IPS-18c (cell line): ENCODE data around the gene HERC2.
"Not testable (repeated sequence)": the region's sequence is repeated elsewhere in the genome, so short reads cannot be mapped to it uniquely, and the experiment has no call there.

Experiments
- H3K4me3 ChIP-seq: 2 replicates; pipeline ENCODE4 v1.7.0; 2013; ENCODE audit warnings: low read depth, mild to moderate bottlenecking, low read length, moderate library complexity; ENCODE audit not compliant: insufficient read depth
- H3K9me3 ChIP-seq: one replicate; pipeline ENCODE4 v1.6.1; 2013; ENCODE audit warnings: mild to moderate bottlenecking, low read length, moderate library complexity; ENCODE audit not compliant: control insufficient read depth, insufficient read depth

Gene HERC2

GRCh38 chr15:28165791-28166190 is 156.2 kb downstream of the HERC2 start:
- Histone ChIP-seq H3K9me3 (peaks cover 5% of the 10 kb centered on the region), H3K4me3 (no peak overlapping the region)

- Histone ChIP-seq H3K9me3 (peaks cover 5% of the 10 kb centered on the region), H3K4me3 (no peak overlapping the region)
Observed at GRCh38 chr15:28164876-28165275, 157.1 kb downstream of the HERC2 start.

- Histone ChIP-seq H3K9me3 (no peaks in the 10 kb centered on the region), H3K4me3 (no peak overlapping the region)
Observed at GRCh38 chr15:28154283-28154682, 167.7 kb downstream of the HERC2 start.

- H3K9me3 ChIP-seq: no peaks in the 10 kb centered on the region
- H3K4me3 ChIP-seq: no peak overlapping the region
Observed at GRCh38 chr15:28153492-28154119, 168.4 kb downstream of the HERC2 start.

GRCh38 chr15:28152538-28152923 is 169.4 kb downstream of the HERC2 start:
- H3K4me3 ChIP-seq, H3K9me3 ChIP-seq: not testable (repeated sequence)

- H3K4me3 ChIP-seq: not testable (repeated sequence)
Observed at GRCh38 chr15:28151864-28152537, 170.0 kb downstream of the HERC2 start.

GRCh38 chr15:28147801-28148200 is 174.2 kb downstream of the HERC2 start:
- Histone ChIP-seq H3K4me3 (no peak overlapping the region), H3K9me3 (no peaks in the 10 kb centered on the region)

More at GRCh38 chr15:28151864-28152537, 170.0 kb downstream of the HERC2 start:
- H3K9me3 ChIP-seq: not testable (repeated sequence)

- H3K9me3 ChIP-seq, H3K4me3 ChIP-seq: not testable (repeated sequence)
Observed at GRCh38 chr15:28145419-28145818, 176.6 kb downstream of the HERC2 start.

GRCh38 chr15:28140062-28140461 is 181.9 kb downstream of the HERC2 start:
- H3K4me3 ChIP-seq: no peak overlapping the region
- H3K9me3 ChIP-seq: no peaks in the 10 kb centered on the region

GRCh38 chr15:28137408-28138039 is 184.5 kb downstream of the HERC2 start:
- not testable (repeated sequence) for H3K9me3 ChIP-seq, H3K4me3 ChIP-seq

- not testable (repeated sequence) for H3K9me3 ChIP-seq, H3K4me3 ChIP-seq
Observed at GRCh38 chr15:28136236-28136904, 185.6 kb downstream of the HERC2 start.

- H3K4me3 ChIP-seq: no peak overlapping the region
Observed at GRCh38 chr15:28133281-28133680, 188.7 kb downstream of the HERC2 start.

GRCh38 chr15:28132524-28133275 is 189.3 kb downstream of the HERC2 start:
- H3K9me3 ChIP-seq: no peaks in the 10 kb centered on the region
- no peak overlapping the region for H3K4me3 ChIP-seq

More at GRCh38 chr15:28133281-28133680, 188.7 kb downstream of the HERC2 start:
- H3K9me3 ChIP-seq: no peaks in the 10 kb centered on the region

GRCh38 chr15:28131946-28132345 is 190.0 kb downstream of the HERC2 start:
- Histone ChIP-seq H3K9me3 (no peaks in the 10 kb centered on the region), H3K4me3 (no peak overlapping the region)

GRCh38 chr15:28131400-28131799 is 190.6 kb downstream of the HERC2 start:
- Histone ChIP-seq H3K9me3 (no peaks in the 10 kb centered on the region), H3K4me3 (no peak overlapping the region)

- Histone ChIP-seq H3K9me3 (no peaks in the 10 kb centered on the region), H3K4me3 (no peak overlapping the region)
Observed at GRCh38 chr15:28130651-28131050, 191.3 kb downstream of the HERC2 start.

- Histone ChIP-seq H3K4me3 (no peak overlapping the region), H3K9me3 (no peaks in the 10 kb centered on the region)
Observed at GRCh38 chr15:28129231-28129848, 192.6 kb downstream of the HERC2 start.
